Hepatocyte (in vitro differentiated cells): ENCODE results near the gene COL13A1.

ENCODE experiments used
- EZH2 ChIP-seq: fragments of 200-600 bp; sonication (generic); IDR thresholded peaks from 2 replicates; pipeline ENCODE4 v1.6.1; 2016; ENCODE audit warnings: antibody characterized with exemption, mild to moderate bottlenecking, borderline replicate concordance
- TF ChIP-seq, protein P1 (sequence below): fragments of 200-600 bp; sonication (generic); IDR thresholded peaks from 2 replicates; pipeline ENCODE4 v1.5.1; 2016; ENCODE audit warnings: antibody characterized with exemption, mild to moderate bottlenecking; ENCODE audit not compliant: poor library complexity

DNA sequence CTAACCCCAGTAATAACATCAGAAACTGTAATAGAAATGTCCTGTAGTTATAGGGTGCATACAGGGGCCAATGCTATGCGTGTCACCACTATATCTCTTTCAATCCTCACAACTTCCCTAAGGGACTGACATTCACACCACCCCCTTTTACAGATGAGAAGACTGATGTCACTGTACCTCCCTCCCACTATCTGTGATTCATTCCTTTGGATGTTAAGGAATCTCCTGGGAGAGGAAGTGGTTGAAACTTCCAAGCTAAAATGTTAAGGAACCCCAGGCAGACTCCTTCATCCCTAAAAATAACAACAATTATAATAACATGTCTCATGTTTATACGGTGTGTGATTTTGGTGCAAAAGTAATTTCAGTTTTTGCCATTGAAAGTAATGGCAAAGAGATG, 5.4 kb downstream of the COL13A1 start:
- TF ChIP-seq, protein P1, sequence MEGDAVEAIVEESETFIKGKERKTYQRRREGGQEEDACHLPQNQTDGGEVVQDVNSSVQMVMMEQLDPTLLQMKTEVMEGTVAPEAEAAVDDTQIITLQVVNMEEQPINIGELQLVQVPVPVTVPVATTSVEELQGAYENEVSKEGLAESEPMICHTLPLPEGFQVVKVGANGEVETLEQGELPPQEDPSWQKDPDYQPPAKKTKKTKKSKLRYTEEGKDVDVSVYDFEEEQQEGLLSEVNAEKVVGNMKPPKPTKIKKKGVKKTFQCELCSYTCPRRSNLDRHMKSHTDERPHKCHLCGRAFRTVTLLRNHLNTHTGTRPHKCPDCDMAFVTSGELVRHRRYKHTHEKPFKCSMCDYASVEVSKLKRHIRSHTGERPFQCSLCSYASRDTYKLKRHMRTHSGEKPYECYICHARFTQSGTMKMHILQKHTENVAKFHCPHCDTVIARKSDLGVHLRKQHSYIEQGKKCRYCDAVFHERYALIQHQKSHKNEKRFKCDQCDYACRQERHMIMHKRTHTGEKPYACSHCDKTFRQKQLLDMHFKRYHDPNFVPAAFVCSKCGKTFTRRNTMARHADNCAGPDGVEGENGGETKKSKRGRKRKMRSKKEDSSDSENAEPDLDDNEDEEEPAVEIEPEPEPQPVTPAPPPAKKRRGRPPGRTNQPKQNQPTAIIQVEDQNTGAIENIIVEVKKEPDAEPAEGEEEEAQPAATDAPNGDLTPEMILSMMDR = no peak
- TF ChIP-seq EZH2 = no peak
